Measurements from ENCODE around the gene NR1D2. TPM values are rescaled to one million over a fixed set of nuclear protein-coding genes. Genes with fewer than 3 reads are reported as not detected.

NR1D2 gene
- total and polyA plus RNA-seq, 2 experiments from 2014 or later: 6.6 to 20.7 TPM

DNA sequence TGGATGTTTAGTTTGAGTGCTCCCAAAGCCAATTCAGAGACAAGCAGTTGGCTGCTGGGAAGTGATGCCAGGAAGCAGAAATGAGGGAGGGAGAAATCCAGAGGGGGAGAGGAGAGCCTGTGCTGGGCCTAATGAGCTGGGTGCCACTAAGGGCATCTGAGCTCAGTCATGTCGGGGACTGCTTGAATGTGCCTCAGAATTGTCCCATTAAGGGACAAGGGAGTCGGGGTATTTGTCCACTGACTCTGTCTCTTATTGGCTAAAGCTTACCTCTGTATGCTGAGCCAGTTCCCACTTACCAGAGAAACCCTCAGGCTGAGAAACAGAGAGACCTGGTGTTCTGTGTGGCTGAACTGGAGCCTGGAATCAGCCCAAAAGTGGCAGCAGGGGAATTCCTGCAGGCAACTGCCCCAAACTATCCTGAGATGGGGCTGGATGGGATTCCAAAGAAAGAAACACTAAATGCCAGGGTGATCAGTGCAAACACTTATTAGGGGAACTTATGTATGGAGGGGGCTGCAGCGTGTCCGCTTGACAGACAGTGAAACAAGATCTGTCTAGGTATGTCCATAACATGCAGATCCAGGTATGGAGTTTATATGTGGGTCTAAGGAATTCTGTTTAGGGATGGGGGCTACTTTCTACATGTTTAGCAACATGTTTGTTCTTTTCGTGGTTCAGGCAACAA is 48.6 kb downstream of the NR1D2 start:
- Mint-ChIP-seq H3K9me3 (no peaks in the 10 kb centered on the region), H3K27me3 (ENCODE audit: insufficient read depth, low read depth, poor library complexity) (no peaks in the 10 kb centered on the region), H3K27ac (no peak overlapping the region), H3K36me3 (ENCODE audit: low read depth) (no peaks in the 10 kb centered on the region), H3K4me1 (peaks cover 7% of the 10 kb centered on the region; the same call in 2 of the 3 replicates), H3K4me3 (no peak overlapping the region)
- no peaks in the 10 kb centered on the region for H3K79me2 ChIP-seq (replicated peaks; ENCODE audit: insufficient read depth)
- DNase-seq (ENCODE audit: low spot score): no peak
- H3K27me3 ChIP-seq (ENCODE audit: insufficient read depth): no peaks in the 10 kb centered on the region
- H2AFZ ChIP-seq: no peak overlapping the region
- H3K4me1 ChIP-seq (ENCODE audit: insufficient read depth): peaks cover 9% of the 10 kb centered on the region; the same call in 1 of the 2 replicates
- no peak overlapping the region for H3K27ac ChIP-seq (ENCODE audit: low read depth)
- H3K9me2 ChIP-seq (ENCODE audit: insufficient read depth): no peaks in the 10 kb centered on the region
- H3K4me3 ChIP-seq: no peak overlapping the region
- H3K4me2 ChIP-seq: no peak overlapping the region
- H4K20me1 ChIP-seq (replicated peaks; ENCODE audit: insufficient read depth): no peaks in the 10 kb centered on the region
- no peak for TF ChIP-seq ZNF114 (CRISPR knock-in tag; IDR thresholded peaks at IDR 0.05)
- TF ChIP-seq EZH2phosphoT487 (IDR thresholded peaks at IDR 0.05; ENCODE audit: unreplicated experiment): no peak
- TF ChIP-seq JUNB (IDR thresholded peaks at IDR 0.05; ENCODE audit: unreplicated experiment): no peak
- TF ChIP-seq, protein P1, sequence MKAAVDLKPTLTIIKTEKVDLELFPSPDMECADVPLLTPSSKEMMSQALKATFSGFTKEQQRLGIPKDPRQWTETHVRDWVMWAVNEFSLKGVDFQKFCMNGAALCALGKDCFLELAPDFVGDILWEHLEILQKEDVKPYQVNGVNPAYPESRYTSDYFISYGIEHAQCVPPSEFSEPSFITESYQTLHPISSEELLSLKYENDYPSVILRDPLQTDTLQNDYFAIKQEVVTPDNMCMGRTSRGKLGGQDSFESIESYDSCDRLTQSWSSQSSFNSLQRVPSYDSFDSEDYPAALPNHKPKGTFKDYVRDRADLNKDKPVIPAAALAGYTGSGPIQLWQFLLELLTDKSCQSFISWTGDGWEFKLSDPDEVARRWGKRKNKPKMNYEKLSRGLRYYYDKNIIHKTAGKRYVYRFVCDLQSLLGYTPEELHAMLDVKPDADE (IDR thresholded peaks at IDR 0.05): no peak
- no peaks in the 10 kb centered on the region for H3F3A ChIP-seq (replicated peaks; ENCODE audit: low read depth)
- H3K36me3 ChIP-seq (ENCODE audit: insufficient read depth): no peaks in the 10 kb centered on the region
- ATAC-seq: no peak

DNA sequence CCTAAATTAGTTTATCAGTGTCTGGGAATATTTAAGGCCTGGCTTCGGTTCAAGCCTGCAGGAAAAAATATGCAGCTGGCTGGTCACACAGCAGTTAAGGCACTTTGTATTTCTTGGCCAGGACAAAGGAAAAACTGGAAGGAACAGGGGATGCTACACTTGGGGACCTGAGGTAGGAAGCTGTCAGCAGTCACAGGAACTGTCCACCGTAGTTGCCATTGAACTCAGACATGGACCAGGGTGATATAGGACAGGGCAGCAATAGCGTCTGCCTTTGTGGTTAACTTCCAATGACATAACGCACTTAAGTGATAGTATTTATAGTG is 49.1 kb downstream of the NR1D2 start:
- H3K4me3 ChIP-seq: no peak overlapping the region
- H4K20me1 ChIP-seq (replicated peaks; ENCODE audit: insufficient read depth): no peaks in the 10 kb centered on the region
- no peaks in the 10 kb centered on the region for H3K79me2 ChIP-seq (replicated peaks; ENCODE audit: insufficient read depth)
- no peaks in the 10 kb centered on the region for H3F3A ChIP-seq (replicated peaks; ENCODE audit: low read depth)
- Mint-ChIP-seq H3K4me3 (no peak overlapping the region), H3K27me3 (ENCODE audit: insufficient read depth, low read depth, poor library complexity) (no peaks in the 10 kb centered on the region), H3K9me3 (no peaks in the 10 kb centered on the region), H3K36me3 (ENCODE audit: low read depth) (no peaks in the 10 kb centered on the region), H3K4me1 (peaks cover 9% of the 10 kb centered on the region), H3K27ac (no peak overlapping the region)
- H3K27ac ChIP-seq (ENCODE audit: low read depth): no peak overlapping the region
- peaks cover 9% of the 10 kb centered on the region; the same call in 1 of the 2 replicates for H3K4me1 ChIP-seq (ENCODE audit: insufficient read depth)
- no peak overlapping the region for H3K4me2 ChIP-seq
- no peak for DNase-seq (ENCODE audit: low spot score)
- no peaks in the 10 kb centered on the region for H3K27me3 ChIP-seq (ENCODE audit: insufficient read depth)
- no peaks in the 10 kb centered on the region for H3K9me2 ChIP-seq (ENCODE audit: insufficient read depth)
- no peak overlapping the region for H2AFZ ChIP-seq
- ATAC-seq: no peak
- no peaks in the 10 kb centered on the region for H3K36me3 ChIP-seq (ENCODE audit: insufficient read depth)
- TF ChIP-seq ZNF114 (CRISPR knock-in tag; IDR thresholded peaks at IDR 0.05) (no peak), EZH2 (IDR thresholded peaks at IDR 0.05; ENCODE audit: low read depth, unreplicated experiment) (no peak), ZNF331 (CRISPR knock-in tag; IDR thresholded peaks at IDR 0.05; ENCODE audit: low read depth) (no peak), CREB1 (CRISPR knock-in tag; IDR thresholded peaks at IDR 0.05; ENCODE audit: low read depth) (no peak), EZH2phosphoT487 (IDR thresholded peaks at IDR 0.05; ENCODE audit: unreplicated experiment) (no peak), STAT1 (IDR thresholded peaks at IDR 0.05; ENCODE audit: unreplicated experiment) (no peak), JUNB (IDR thresholded peaks at IDR 0.05; ENCODE audit: unreplicated experiment) (no peak)
- TF ChIP-seq, protein P2, sequence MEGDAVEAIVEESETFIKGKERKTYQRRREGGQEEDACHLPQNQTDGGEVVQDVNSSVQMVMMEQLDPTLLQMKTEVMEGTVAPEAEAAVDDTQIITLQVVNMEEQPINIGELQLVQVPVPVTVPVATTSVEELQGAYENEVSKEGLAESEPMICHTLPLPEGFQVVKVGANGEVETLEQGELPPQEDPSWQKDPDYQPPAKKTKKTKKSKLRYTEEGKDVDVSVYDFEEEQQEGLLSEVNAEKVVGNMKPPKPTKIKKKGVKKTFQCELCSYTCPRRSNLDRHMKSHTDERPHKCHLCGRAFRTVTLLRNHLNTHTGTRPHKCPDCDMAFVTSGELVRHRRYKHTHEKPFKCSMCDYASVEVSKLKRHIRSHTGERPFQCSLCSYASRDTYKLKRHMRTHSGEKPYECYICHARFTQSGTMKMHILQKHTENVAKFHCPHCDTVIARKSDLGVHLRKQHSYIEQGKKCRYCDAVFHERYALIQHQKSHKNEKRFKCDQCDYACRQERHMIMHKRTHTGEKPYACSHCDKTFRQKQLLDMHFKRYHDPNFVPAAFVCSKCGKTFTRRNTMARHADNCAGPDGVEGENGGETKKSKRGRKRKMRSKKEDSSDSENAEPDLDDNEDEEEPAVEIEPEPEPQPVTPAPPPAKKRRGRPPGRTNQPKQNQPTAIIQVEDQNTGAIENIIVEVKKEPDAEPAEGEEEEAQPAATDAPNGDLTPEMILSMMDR (conservative IDR thresholded peaks at IDR 0.05; ENCODE audit: low read depth in 2 of 2): no peak
- TF ChIP-seq, protein P3, sequence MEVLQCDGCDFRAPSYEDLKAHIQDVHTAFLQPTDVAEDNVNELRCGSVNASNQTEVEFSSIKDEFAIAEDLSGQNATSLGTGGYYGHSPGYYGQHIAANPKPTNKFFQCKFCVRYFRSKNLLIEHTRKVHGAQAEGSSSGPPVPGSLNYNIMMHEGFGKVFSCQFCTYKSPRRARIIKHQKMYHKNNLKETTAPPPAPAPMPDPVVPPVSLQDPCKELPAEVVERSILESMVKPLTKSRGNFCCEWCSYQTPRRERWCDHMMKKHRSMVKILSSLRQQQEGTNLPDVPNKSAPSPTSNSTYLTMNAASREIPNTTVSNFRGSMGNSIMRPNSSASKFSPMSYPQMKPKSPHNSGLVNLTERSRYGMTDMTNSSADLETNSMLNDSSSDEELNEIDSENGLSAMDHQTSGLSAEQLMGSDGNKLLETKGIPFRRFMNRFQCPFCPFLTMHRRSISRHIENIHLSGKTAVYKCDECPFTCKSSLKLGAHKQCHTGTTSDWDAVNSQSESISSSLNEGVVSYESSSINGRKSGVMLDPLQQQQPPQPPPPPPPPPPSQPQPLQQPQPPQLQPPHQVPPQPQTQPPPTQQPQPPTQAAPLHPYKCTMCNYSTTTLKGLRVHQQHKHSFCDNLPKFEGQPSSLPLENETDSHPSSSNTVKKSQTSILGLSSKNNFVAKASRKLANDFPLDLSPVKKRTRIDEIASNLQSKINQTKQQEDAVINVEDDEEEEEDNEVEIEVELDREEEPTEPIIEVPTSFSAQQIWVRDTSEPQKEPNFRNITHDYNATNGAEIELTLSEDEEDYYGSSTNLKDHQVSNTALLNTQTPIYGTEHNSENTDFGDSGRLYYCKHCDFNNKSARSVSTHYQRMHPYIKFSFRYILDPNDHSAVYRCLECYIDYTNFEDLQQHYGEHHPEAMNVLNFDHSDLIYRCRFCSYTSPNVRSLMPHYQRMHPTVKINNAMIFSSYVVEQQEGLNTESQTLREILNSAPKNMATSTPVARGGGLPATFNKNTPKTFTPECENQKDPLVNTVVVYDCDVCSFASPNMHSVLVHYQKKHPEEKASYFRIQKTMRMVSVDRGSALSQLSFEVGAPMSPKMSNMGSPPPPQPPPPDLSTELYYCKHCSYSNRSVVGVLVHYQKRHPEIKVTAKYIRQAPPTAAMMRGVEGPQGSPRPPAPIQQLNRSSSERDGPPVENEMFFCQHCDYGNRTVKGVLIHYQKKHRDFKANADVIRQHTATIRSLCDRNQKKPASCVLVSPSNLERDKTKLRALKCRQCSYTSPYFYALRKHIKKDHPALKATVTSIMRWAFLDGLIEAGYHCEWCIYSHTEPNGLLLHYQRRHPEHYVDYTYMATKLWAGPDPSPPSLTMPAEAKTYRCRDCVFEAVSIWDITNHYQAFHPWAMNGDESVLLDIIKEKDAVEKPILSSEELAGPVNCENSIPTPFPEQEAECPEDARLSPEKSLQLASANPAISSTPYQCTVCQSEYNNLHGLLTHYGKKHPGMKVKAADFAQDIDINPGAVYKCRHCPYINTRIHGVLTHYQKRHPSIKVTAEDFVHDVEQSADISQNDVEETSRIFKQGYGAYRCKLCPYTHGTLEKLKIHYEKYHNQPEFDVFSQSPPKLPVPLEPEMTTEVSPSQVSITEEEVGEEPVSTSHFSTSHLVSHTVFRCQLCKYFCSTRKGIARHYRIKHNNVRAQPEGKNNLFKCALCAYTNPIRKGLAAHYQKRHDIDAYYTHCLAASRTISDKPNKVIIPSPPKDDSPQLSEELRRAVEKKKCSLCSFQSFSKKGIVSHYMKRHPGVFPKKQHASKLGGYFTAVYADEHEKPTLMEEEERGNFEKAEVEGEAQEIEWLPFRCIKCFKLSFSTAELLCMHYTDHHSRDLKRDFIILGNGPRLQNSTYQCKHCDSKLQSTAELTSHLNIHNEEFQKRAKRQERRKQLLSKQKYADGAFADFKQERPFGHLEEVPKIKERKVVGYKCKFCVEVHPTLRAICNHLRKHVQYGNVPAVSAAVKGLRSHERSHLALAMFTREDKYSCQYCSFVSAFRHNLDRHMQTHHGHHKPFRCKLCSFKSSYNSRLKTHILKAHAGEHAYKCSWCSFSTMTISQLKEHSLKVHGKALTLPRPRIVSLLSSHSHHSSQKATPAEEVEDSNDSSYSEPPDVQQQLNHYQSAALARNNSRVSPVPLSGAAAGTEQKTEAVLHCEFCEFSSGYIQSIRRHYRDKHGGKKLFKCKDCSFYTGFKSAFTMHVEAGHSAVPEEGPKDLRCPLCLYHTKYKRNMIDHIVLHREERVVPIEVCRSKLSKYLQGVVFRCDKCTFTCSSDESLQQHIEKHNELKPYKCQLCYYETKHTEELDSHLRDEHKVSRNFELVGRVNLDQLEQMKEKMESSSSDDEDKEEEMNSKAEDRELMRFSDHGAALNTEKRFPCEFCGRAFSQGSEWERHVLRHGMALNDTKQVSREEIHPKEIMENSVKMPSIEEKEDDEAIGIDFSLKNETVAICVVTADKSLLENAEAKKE (CRISPR knock-in tag; IDR thresholded peaks at IDR 0.05): no peak
- TF ChIP-seq, protein P1 (IDR thresholded peaks at IDR 0.05): no peak
